Upper lobe of left lung (tissue), 4 donors: ENCODE data around the gene TIMP2.
A peak's percentile ranks its signal among the peaks of the same experiment; 100 is the strongest.

Source experiments
- CTCF ChIP-seq, 6 experiments: fragments of 450-650 bp in 4 of 6; fragments of 200-600 bp in 2 of 6; sonication (generic) in 2 of 6; IDR thresholded peaks; one replicate each; pipeline ENCODE4 v1.5.1; 2016 to 2019; ENCODE audit warnings: antibody characterized with exemption in 6 of 6
- POLR2AphosphoS5 ChIP-seq, 2 donors: sonication (generic); formaldehyde crosslinking; IDR thresholded peaks; one replicate each; pipeline ENCODE4 v1.5.1; 2017; ENCODE audit warnings: antibody characterized with exemption in 2 of 2

- TF ChIP-seq CTCF (IDR thresholded peaks at IDR 0.05) (no peak), POLR2AphosphoS5 (IDR thresholded peaks at IDR 0.05) (peak; percentile 5 to 41)
These were observed 1.3 kb downstream of the TIMP2 start for GRCh38 chr17:78923660-78924453.
